LHCN-M2 (cell line): Measurements from ENCODE around the gene PRKAG2. TPM values are rescaled to one million over a fixed set of nuclear protein-coding genes. Genes with fewer than 3 reads are reported as not detected.

ENCODE experiments used
- DNase-seq: peaks from one replicate; pipeline ENCODE4 v3.0.0-alpha.2; 2012; ENCODE audit warnings: low read depth
- total RNA-seq: library from RNA; depleted of rRNA; stranded (reverse); fragments of >200 nt; gene quantifications from 2 replicates; pipeline ENCODE4 v1.2.3, GENCODE V29; 2014

The PRKAG2 gene
- total RNA-seq, 1 experiment from 2014 or later: 24.2 TPM

DNA sequence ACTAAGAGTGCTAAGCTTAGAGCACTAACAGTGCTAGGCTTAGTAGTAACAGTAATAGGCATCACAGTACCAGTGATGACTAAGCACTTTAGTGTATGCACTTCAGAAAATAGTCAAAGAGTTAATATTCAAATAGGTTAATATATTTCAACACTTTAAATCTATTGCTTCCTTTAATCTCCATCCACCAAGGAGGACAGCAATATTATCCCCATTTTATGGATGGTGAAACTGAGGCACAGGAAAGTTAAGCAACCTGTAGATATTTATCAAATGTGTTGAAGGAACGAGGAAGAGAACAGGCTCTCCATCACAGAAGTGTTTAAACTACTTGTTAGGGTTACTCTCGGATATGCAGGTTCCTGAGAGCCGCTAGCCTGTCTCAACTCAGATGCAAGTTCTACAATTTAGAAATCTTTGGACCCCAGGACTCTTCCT, 165.5 kb downstream of the PRKAG2 start:
- no peak for DNase-seq

DNA sequence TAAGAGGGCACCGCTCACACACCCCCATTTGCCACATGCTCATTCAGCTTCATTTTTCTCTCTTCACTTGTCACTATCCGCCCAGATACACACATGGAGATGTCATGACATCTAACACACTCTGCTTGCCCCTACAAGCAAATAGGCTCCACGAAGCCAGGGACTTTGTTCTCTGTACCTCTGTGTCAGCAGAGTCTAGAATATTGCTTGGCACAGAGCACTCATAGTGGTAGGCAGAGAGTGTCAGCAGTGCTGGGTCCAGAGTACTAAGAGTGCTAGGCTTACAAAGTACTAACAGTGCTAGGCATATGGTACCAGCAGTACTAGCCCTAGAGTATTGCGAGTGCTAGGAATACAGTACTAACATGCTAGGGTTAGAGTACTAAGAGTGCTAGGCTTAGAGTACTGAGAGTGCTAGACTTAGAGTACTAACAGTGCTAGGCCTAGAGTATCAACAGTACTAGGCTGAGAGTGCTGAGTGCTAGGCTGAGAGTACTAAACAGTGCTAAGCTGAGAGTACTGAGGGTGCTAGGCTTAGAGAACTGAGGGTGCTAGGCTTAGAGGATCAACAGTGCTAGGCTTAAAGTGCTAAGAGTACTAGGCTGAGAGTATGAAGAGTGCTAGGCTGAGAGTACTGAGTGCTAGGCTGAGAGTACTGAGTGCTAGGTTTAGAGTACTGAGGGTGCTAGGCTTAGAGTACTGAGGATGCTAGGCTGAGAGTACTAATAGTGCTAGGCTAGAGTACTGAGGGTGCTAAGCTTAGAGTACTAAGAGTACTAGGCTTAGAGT, 166.1 kb downstream of the PRKAG2 start:
- peak; percentile 36 for DNase-seq

DNA sequence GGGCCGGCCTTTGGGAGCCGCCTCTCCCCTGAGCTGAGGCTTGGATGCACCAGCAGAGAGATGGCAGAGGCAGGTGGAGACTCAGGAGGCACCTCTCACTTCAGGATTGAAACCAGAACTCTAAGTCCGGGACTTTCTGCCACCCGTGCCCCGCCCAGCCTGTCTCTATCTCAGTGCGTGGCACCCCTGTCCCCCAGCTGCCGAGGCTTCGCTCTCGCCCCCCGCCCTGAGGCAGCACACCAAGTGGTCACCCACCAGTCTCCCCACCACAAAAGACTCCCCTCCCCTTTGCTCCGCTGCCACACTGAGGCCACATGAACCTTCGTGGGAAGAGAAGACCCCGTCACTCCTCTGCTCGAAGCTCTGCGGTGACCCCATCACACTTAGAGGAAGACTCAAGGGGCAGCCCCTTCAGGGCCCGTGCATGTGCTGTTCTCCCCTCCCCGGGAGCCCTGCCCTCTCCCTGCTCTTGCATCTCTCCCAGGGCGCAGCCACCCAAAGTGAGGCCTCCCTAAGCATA, 166.7 kb downstream of the PRKAG2 start:
- DNase-seq: no peak

DNA sequence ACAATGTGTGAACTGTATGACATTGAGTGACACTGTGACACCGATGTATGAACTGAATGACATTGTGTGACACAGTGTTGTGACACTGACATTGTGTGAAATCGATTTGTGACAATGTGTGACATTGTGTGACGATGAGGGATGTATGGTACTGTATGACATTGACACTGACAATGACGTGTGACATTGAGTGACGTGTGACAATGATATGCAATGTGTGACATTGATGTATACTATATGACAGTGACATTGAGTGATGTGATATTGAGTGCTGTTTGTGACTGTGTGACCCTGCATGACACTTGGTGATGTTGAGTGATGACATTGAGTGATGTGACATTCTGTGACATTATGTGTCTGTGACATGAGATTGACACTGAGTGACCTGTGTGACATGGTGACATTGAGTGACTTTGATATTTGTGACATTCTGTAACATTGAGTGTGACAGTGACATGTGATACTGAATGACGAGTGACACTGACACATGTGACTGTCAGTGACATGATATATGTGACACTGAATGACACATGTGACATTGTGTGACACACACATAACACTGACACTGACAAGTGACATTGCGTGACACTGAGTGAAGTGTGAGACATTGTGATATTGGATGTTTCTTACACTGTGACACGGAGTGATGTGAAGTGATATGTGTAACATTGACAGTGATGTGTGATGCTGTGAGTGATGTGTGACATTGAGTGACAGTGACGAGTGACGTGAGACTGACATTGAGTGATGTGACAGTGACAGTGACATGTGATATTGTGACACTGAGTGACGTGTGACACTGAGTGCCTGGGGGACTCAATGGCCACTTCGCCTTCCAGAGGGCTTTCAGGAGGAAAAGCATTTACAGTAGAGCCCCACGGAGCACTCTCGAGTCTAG, 167.5 kb downstream of the PRKAG2 start:
- DNase-seq: no peak

DNA sequence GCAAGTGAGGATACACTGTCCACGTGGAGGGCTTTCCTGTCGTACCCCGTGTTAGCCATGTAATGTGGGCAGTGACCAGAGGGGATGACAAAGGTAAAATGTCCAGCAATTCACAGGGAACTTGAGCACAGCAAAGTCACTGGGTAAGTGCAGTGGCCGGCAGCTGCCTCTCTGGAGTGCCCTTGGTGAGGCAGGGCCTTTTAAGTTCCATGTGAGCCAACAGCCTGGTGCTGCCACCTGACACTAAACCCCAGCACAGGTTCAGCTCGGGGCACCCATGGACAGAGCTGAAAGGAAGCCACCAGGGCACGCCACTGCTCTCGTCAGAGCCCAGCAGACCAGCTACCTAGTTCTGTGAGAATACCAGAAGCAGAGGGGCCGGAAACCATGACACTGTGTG, 168.3 kb downstream of the PRKAG2 start:
- DNase-seq: no peak

DNA sequence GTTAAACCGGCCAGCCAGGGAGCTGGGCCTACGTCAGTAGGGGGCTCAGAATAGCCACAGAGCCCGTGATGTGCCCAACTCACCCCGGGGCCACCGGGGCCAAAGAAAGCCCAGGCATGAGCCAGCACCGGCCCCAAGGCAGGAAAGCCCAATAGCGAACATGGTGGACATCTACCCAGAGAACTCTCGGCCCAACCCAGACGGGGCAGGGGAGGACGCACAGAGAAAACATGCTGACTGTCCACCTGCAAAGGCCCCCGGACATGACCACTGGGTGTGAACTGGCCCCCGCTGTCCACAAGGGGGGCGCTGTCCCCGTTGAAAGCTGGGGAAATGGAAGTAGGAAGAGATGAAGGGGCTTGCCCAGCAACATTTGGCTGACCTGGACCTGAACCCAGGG, 169.2 kb downstream of the PRKAG2 start:
- no peak for DNase-seq

DNA sequence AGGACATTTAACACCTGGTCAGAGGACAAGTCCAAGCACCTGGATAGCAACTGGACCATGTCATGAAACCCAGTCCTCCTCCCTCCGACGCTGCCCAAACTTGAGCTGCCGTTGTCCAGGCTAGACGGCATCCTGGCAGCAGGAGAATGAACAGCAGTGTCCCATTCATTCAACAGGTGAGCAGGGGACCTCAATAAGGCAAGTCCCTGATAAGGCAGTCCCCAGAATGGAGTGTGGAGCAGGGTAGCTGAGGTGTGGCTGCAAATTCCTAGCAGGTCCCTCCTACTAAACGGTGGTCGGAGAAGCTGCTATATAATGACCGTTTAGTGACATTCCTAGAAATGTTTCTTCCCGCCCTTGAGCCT, 169.8 kb downstream of the PRKAG2 start:
- DNase-seq: no peak

DNA sequence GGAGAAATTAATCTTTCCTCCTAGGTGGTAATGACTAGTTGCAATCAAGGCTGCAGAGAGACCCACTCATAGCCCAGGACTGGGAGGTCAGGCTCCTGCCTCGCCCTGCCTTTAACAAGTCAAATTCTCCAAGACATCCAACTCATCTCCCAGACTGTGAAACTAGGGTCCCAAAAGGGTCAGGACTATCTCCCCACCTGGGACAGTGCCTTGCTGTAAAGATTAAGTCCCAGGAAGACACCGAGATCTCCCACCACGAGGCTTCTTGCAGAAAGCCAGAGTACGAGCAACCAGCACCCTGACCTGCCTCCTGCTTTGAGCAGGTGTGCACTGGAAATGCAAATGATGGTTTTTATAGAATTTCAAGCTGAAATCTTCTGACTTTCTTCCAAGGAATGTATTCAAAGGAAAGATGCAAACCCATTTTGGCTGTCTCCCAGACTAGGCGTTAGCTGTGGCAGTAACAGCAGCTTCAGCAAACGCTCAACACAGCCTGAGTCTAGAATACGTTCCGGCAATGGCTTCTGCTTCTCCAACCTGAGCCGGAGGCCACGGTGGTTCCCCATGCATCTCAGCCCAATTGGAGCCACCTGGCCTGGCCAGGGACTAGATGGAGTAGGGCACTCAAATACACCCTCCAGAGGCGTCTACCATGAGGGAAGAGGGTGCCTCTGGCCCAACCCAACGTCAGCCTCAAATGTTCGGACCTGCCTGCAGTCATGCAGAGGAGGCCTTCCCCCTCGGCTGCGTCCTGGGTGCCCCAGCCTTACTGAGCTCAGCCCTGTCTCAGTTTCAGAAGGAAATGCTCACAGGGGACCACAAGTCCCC, 170.4 kb downstream of the PRKAG2 start:
- DNase-seq: no peak

DNA sequence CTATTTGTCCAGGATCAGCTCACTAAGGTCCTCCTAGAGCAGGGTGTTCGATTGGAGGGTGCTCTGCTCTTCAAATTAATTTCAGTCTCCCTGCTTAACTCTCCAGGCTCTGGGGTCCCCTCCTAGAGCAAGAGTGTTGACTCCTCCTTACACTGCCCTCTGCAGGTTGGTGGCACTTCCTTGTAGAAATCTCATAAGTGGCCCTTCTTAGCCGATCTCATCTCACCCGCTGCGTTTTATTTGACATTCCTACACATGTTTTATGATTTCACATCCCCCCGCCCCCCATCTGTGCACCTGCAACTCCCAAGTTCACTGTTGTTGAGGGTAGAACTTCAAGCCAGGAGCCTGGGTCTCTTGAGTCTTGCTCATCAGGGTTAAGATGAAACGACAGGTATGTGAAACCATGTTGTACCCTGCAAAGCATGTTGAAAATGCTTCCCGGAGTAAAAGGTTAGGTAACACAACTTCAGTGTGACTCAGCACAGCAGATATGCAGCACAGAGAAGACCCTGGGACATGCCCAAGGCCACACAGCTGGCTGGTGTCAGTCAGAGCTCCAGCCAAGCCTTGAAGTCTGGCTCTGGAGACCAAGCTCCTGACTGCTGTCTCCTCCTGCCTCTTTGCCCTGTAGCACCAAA, 171.2 kb downstream of the PRKAG2 start:
- peak; percentile 71 for DNase-seq

DNA sequence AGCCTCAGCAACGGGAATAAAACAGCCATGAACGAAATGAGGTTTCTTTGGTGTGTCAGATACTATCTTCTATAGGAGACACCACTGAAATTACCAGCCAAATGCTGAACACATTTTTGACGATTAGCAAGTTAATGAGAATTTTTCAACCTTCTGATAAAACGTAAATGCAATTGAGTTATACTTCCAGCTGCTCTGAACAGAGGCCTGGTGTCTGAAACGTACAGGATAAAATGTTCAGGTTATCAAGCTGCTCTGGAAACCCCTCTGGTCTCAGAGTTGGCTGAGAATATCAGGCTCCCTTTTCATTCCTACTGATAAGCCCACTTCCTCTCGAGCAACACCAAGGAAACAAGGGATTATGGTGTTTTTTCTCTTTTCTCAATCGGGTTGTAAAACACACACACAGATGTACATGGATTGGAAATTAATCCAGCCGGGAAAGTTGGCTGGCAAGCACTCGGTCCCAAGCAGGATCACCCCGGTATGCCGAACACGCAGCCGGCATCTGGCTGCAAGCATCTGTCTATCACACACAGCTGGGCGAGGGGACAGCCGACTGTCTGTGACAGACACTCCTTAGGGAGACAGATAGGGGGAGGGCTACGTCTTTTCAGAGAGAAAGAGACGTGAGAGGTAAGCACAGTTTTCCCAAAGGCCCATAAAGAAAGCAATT, 171.8 kb downstream of the PRKAG2 start:
- no peak for DNase-seq

DNA sequence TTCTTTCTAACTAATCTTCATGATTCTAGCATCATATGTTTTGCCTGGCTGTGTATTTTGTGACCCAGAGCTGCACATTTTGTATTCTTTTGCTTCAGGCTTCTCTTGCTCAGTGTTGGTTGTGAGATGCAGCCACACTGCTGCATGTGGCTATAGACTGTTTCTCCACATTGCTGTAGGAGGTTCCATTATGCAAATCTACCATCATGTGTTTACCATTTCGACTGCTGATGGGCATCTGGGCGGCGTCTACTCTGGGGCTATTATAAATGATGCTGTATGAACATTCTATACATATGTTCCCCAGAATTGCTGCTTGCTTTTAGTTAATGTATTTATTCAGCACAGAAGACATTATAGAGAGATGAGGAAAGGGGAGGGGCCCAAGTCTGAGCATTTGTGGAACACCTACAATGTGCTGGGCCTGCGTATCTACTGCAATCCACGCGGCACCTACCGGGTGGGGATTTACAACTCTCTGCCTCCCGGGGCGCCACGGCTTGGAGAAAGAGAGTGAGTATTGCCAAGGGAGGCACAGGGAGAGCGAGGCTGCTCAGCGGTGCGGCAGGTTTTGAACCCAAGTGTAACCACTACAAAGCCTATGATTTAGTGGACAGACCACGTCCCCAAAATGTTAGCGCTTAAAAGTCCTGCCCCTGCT, 172.5 kb downstream of the PRKAG2 start:
- DNase-seq: no peak

DNA sequence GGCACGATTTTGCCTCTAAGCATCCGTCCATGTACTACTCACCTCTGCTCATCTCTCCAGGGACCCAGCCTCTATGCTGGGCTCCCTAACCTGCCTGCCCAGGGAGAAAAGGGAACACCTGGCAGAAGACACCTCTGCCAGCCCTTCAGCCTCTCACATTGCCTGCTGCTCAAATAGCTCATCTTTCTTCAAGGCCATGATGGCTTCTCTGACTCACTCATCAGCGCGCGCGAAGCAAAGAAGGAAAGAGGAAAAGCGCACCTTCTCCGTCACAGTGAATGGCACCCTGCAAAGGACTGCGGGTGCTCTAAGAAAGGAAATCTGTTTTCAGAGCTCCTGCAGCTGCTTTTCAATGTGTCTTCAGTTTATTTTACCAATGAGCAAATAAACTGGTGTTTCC, 174.0 kb downstream of the PRKAG2 start:
- no peak for DNase-seq

DNA sequence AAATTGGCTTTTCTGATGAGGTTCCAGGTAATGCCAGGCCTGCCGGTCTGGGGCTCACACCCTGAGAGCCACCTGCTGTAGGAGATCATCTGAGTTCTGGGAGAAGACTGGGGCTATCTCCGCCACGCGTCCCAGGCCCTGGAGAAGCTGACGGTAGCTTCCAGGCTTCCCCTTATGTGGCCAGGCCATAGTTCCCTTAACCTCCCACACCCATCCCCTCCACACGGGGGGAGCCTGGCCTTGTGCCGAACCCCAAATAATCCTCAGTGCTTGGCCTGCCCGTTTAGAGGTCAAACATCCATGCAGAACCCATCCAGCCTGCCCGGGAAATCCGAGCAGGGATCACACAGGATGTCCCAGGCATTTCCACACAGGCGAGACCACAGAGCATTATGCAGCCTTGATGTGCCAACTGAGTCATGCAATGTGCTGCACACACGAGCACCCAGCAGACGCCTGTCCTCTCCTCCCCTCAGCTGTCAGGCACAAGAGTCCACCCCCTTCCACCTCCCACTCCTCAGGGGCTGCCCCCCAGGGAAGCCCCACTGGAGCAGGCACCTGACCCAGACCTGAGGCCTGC, 176.2 kb downstream of the PRKAG2 start:
- DNase-seq: peak; percentile 82

DNA sequence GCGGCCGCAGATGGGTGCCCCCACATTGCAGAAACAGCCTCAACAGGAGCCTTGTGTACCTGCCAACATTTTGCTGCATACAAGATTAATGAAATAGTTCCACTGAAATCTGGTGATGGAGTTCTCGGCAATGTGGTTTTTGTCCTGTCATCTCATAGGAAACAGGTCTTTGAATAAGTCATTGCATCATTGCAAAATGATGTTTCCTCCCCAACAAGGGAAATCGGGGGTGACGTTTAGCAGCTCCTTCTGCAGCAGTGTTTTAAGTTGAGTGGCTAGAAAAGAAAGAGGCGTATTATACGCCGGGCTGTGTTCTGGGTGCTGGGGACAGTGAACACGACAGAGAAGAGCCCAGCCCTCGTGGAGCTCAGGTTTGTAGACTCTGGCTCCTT, 177.0 kb downstream of the PRKAG2 start:
- no peak for DNase-seq

DNA sequence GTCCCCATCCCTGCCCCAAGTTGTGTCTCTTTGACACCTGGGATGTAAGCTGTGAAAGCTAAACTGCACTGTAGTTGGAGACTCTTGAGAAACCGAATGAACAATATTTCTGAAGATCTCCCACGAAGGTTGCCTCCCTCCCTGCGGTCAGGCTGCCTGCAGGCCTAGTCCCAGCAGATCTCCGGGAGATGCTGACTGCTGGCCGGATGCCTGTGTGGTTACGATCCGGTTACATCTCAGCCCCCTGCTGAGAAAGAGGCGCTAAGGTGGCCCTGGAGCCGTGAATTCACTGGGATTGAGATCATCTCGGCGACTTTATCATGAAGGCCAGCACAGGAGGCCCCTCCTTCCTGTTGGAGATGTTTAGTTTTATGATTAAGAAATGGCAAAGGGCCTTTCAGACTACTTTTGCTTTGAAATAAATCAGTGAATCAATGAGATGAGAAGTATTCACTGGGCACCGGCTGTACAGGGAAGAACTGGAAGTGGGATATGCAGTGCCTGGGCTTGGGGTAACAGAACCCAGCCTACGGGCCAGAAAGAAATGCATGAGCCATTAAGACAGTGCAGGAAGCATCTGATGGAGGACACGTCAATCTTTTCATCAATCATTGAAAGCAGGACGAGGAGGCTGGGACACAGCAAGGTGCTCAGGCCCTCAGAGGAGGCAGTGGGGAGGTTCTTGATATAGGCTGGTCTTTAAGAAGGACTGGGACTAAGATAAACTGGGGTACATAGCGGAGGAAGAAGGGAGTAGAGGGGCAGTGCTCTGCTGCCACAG, 177.6 kb downstream of the PRKAG2 start:
- DNase-seq: no peak

DNA sequence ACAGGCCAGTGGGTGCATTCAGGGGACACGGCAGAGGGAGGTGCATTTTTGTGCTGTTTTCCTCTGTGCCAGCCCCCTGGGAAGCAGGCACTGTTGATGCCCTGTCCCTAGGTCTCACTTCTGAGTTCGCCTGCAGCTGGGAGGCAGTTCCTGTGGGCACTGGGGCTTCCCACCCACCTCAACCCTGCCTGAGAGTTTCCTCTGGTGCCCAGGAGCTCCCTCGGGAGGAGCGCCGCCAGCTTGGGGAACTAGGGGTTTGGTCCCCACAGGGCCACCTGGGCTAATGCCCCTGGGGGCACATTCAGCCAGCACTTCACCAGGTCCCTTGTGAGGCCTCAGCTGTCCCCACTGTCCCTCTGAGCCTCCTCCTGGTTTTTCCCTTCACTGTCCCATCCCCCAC, 179.0 kb downstream of the PRKAG2 start:
- DNase-seq: no peak

DNA sequence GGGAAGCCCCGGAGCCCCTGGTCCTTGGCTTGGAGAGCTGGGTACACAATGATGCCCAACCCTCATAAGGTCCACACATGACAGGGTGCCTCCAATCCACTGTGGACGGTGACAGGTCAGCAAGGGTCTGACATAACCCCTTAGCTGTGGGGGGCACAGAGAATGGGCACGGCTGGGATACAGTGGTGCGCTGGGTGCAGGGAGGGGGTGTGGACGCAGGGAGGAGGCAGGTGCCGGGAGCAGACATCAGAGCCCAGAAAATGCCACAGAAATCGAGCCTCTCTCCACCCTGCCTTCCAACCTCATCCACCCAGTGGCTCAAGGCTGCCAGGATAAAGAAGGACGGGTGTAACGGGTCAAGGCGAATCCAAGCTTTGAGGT, 179.4 kb downstream of the PRKAG2 start:
- no peak for DNase-seq

DNA sequence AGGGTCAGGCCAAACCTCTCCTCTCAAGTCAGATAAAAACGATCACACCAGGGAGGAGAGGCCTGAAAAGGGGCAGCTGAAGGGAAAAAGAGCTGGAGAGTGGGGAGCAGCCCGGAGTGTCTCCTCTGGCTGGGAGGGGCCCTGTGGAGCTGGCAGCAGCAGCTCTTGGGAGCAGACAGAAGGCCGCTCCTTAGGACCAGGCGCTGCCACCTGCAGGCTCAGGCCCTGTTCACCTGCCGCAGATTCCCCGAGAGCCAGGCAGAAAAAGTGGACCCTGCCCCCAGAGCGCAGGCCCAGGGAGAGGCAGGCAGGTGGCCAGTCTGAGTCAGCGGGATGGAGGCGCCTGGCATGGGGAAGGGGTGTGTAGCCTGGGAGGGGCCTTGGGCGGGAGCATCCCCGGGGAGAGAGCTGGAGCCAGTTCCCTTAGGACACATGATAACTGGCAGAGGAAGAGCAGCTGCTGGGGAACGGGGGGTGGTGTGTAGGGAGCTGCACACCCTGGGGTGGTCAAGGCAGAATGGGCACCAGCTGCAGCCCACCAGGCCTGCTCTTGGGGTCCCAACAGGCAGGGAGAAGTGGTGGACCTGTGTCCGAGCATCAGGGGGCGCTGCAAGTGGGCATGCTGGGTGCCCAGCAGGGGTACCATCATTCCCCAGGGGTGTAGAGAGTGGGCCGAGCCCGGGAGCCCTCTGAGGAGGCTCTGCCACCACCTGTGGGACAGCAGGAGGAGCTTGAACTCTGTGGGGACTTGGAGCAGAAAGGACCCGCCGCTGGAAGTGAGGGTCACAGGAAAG, 180.0 kb downstream of the PRKAG2 start:
- no peak for DNase-seq
